ENCODE results near the gene CLTC. TPM values are rescaled to one million over a fixed set of nuclear protein-coding genes. Genes with fewer than 3 reads are reported as not detected.

Gene CLTC
- total RNA-seq, 6 experiments from 2014 or later: 354 to 460 (median 397) TPM

DNA sequence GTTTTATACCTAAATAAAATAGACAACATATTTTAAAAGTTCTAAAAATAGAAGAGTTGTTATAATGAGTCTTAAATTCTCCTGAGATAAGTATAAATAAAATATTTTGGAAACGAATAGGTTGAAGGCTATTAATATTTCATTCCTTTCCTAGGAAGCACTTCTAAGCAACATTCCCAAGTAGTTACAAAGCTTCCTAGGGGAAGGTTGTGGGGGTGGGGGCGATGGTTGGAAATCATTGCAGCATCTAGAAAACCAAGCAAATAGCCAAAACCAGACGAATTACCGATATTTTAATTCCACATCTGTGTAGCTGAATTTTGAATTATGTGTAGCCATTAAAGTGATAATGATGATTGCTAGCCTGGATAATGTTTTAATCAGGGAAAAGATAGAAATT lies 60.6 kb downstream of the CLTC start:
- TF ChIP-seq, protein P1, sequence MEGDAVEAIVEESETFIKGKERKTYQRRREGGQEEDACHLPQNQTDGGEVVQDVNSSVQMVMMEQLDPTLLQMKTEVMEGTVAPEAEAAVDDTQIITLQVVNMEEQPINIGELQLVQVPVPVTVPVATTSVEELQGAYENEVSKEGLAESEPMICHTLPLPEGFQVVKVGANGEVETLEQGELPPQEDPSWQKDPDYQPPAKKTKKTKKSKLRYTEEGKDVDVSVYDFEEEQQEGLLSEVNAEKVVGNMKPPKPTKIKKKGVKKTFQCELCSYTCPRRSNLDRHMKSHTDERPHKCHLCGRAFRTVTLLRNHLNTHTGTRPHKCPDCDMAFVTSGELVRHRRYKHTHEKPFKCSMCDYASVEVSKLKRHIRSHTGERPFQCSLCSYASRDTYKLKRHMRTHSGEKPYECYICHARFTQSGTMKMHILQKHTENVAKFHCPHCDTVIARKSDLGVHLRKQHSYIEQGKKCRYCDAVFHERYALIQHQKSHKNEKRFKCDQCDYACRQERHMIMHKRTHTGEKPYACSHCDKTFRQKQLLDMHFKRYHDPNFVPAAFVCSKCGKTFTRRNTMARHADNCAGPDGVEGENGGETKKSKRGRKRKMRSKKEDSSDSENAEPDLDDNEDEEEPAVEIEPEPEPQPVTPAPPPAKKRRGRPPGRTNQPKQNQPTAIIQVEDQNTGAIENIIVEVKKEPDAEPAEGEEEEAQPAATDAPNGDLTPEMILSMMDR (IDR thresholded peaks at IDR 0.05): no peak
- H3K36me3 Mint-ChIP-seq (ENCODE audit: low read depth): peaks cover 75% of the 10 kb centered on the region
- peaks cover 4% of the 10 kb centered on the region for H3K27me3 Mint-ChIP-seq (ENCODE audit: insufficient read depth)
- peaks cover 81% of the 10 kb centered on the region for H3K4me1 Mint-ChIP-seq (ENCODE audit: low read depth)
- H3K4me3 Mint-ChIP-seq: peak overlapping the region; percentile 36; the same call in 1 of the 2 replicates
- H3K9me3 Mint-ChIP-seq: no peaks in the 10 kb centered on the region
- peak overlapping the region; percentile 62 for H3K27ac Mint-ChIP-seq
- peak; percentile 21 for DNase-seq

DNA sequence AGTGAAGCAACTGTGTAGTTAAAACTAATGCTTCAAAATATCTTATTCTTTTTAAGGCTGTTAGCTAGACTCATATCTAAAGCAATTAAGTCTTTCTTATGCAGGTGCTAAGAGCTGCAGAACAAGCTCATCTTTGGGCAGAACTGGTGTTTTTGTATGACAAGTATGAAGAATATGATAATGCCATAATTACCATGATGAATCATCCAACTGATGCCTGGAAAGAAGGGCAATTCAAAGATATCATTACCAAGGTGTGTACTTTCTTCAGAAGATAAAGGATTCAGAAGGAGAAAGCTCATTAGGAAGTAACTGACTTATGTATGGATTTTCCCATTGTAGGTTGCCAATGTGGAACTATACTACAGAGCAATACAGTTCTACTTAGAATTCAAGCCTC lies 63.6 kb downstream of the CLTC start:
- Mint-ChIP-seq H3K27me3 (ENCODE audit: insufficient read depth) (peaks cover 4% of the 10 kb centered on the region), H3K36me3 (ENCODE audit: low read depth) (peaks cover 71% of the 10 kb centered on the region), H3K9me3 (no peaks in the 10 kb centered on the region), H3K27ac (0 out of 2 replicates have a peak overlapping the region, but pooled peaks have one; percentile 16), H3K4me3 (no peak overlapping the region), H3K4me1 (ENCODE audit: low read depth) (peaks cover 72% of the 10 kb centered on the region)
- no peak for DNase-seq
- TF ChIP-seq, protein P1 (IDR thresholded peaks at IDR 0.05): no peak

DNA sequence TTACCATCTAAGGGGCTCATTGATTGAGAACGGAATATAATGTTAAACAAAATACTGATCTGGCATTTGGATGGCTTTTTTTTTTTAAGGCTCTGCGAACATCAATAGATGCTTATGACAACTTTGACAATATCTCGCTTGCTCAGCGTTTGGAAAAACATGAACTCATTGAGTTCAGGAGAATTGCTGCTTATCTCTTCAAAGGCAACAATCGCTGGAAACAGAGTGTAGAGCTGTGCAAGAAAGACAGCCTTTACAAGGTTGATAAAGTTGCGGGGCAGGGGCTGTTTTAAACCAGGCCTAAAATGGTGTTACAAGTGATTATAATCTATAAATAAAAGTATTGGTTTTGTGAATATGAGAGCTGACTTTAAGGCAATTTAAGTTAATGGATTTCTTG lies 65.3 kb downstream of the CLTC start:
- no peak overlapping the region for H3K4me3 Mint-ChIP-seq
- peaks cover 2% of the 10 kb centered on the region; the same call in 1 of the 2 replicates for H3K27me3 Mint-ChIP-seq (ENCODE audit: insufficient read depth)
- H3K36me3 Mint-ChIP-seq (ENCODE audit: low read depth): peaks cover 73% of the 10 kb centered on the region
- H3K9me3 Mint-ChIP-seq: no peaks in the 10 kb centered on the region
- no peak for DNase-seq
- TF ChIP-seq, protein P1 (IDR thresholded peaks at IDR 0.05): no peak
- peaks cover 57% of the 10 kb centered on the region for H3K4me1 Mint-ChIP-seq (ENCODE audit: low read depth)
- peak overlapping the region; percentile 18; the same call in 1 of the 2 replicates for H3K27ac Mint-ChIP-seq

DNA sequence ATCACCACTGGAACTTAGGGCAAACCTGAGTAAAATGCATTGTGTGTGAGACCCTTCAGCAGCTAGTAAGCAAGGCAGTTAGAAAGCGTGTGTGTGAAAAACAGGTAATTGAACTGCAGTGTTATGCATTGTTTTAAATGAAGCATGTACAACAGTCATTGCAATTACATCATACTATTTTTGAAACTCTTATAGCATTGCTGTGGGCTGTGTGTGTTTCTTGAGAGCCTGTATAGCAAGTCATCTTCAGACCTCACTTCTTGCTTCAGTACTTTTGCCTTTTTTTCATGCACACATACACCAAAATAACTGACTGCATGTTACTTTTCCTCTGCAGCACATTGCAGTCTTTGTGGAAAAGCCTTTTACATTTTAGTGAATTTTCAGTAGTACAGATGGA lies 68.3 kb downstream of the CLTC start:
- H3K9me3 Mint-ChIP-seq: no peaks in the 10 kb centered on the region
- peaks cover 70% of the 10 kb centered on the region for H3K36me3 Mint-ChIP-seq (ENCODE audit: low read depth)
- TF ChIP-seq, protein P1 (IDR thresholded peaks at IDR 0.05): no peak
- H3K27me3 Mint-ChIP-seq (ENCODE audit: insufficient read depth): peaks cover 7% of the 10 kb centered on the region
- no peak overlapping the region for H3K4me3 Mint-ChIP-seq
- peak overlapping the region; percentile 78 for H3K27ac Mint-ChIP-seq
- H3K4me1 Mint-ChIP-seq (ENCODE audit: low read depth): peaks cover 31% of the 10 kb centered on the region
- DNase-seq: no peak

DNA sequence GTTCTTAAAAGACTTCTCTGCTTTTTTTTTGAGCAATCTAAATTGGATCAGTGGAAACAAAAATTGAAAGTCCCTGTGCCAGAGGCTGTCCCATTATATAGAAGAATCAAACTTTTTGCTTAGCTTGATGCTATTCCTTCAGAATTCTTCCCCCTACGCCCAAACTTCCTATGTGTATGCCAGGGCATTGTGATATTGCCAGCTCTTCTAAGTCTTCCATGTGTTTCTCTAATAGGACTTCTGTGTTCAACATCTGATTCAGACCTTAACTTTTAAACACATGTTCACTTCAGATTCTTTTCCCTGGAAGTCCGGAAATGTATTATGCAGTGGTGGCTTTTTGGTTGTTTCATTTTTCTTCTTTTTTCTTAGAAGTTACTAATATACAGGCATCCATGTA lies 68.8 kb downstream of the CLTC start:
- peaks cover 66% of the 10 kb centered on the region for H3K36me3 Mint-ChIP-seq (ENCODE audit: low read depth)
- H3K9me3 Mint-ChIP-seq: no peaks in the 10 kb centered on the region
- no peak for DNase-seq

More for the DNA sequence above, 68.8 kb downstream of the CLTC start:
- H3K27me3 Mint-ChIP-seq (ENCODE audit: insufficient read depth): peaks cover 7% of the 10 kb centered on the region
- TF ChIP-seq, protein P1 (IDR thresholded peaks at IDR 0.05): no peak
- peaks cover 26% of the 10 kb centered on the region for H3K4me1 Mint-ChIP-seq (ENCODE audit: low read depth)
- H3K4me3 Mint-ChIP-seq: no peak overlapping the region
- peak overlapping the region; percentile 78 for H3K27ac Mint-ChIP-seq

Measured in HFFc6 (cell line).